GM19328 (cell line): Measurements from ENCODE around the gene P2RX1.

Experiments used
- ATAC-seq: cut with Tn5 transposase; IDR thresholded peaks from one replicate; pipeline ENCODE4 v1.9.1; 2021; ENCODE audit warnings: mild to moderate bottlenecking, moderate library complexity; ENCODE audit not compliant: unreplicated experiment

P2RX1 gene

GRCh38 chr17:3915995-3916696 lies at the start of gene P2RX1:
TSS of gene P2RX1 (minus strand) at chr17:3916465. CDS start at chr17:3916225, 240 bp downstream.
- ATAC-seq = no peak

- no peak for ATAC-seq
These were observed 49.0 kb upstream of the P2RX1 start for GRCh38 chr17:3965118-3965800.

GRCh38 chr17:3964203-3965117 lies 48.2 kb upstream of the P2RX1 start, which contains the start of gene ATP2A3:
TSS of gene ATP2A3 (minus strand) at chr17:3964437. CDS start at chr17:3964291, 146 bp downstream.
- peak; percentile 53 for ATAC-seq

GRCh38 chr17:3963237-3964201 lies 47.3 kb upstream of the P2RX1 start:
- peak; percentile 14 for ATAC-seq

GRCh38 chr17:3962965-3963236 lies 46.6 kb upstream of the P2RX1 start:
- no peak for ATAC-seq

- ATAC-seq = no peak
These were observed 46.1 kb upstream of the P2RX1 start for GRCh38 chr17:3962217-3962964.

GRCh38 chr17:3961564-3962047 lies 45.3 kb upstream of the P2RX1 start:
- no peak for ATAC-seq

- no peak for ATAC-seq
These were observed 44.5 kb upstream of the P2RX1 start for GRCh38 chr17:3960764-3961163.

- no peak for ATAC-seq
These were observed 43.8 kb upstream of the P2RX1 start for GRCh38 chr17:3959921-3960601.

GRCh38 chr17:3959295-3959899 lies 43.1 kb upstream of the P2RX1 start:
- no peak for ATAC-seq

- no peak for ATAC-seq
These were observed 41.7 kb upstream of the P2RX1 start for GRCh38 chr17:3957735-3958599.

GRCh38 chr17:3956983-3957382 lies 40.7 kb upstream of the P2RX1 start:
- ATAC-seq = no peak

GRCh38 chr17:3956327-3956957 lies 40.2 kb upstream of the P2RX1 start:
- no peak for ATAC-seq

- no peak for ATAC-seq
These were observed 39.4 kb upstream of the P2RX1 start for GRCh38 chr17:3955673-3955988.

- ATAC-seq = no peak
These were observed 38.9 kb upstream of the P2RX1 start for GRCh38 chr17:3954976-3955672.

- no peak for ATAC-seq
These were observed 37.8 kb upstream of the P2RX1 start for GRCh38 chr17:3954086-3954485.

GRCh38 chr17:3953542-3953941 lies 37.3 kb upstream of the P2RX1 start:
- no peak for ATAC-seq
